ENCODE results near the gene TUBB6.

The TUBB6 gene

GRCh38 chr18:12346240-12346565, 38.2 kb downstream of the TUBB6 start:
- no peak for TF ChIP-seq CTCF (conservative IDR thresholded peaks at IDR 0.05)

GRCh38 chr18:12347895-12348294, 39.9 kb downstream of the TUBB6 start:
- no peak overlapping the region for H3K27ac ChIP-seq
- TF ChIP-seq CTCF (conservative IDR thresholded peaks at IDR 0.05): no peak

More at GRCh38 chr18:12346240-12346565, 38.2 kb downstream of the TUBB6 start:
- no peak overlapping the region for H3K27ac ChIP-seq

- H3K27ac ChIP-seq: no peak overlapping the region
- TF ChIP-seq CTCF (conservative IDR thresholded peaks at IDR 0.05): no peak
Measured at GRCh38 chr18:12352188-12352587, 44.1 kb downstream of the TUBB6 start.

- no peak for TF ChIP-seq CTCF (conservative IDR thresholded peaks at IDR 0.05)
- no peak overlapping the region for H3K27ac ChIP-seq
Measured at GRCh38 chr18:12359515-12359927, 51.5 kb downstream of the TUBB6 start.

- no peak overlapping the region for H3K27ac ChIP-seq
- no peak for TF ChIP-seq CTCF (conservative IDR thresholded peaks at IDR 0.05)
Measured at GRCh38 chr18:12361770-12362378, 53.8 kb downstream of the TUBB6 start.

GRCh38 chr18:12362473-12363174, 54.6 kb downstream of the TUBB6 start:
- H3K27ac ChIP-seq: no peak overlapping the region
- no peak for TF ChIP-seq CTCF (conservative IDR thresholded peaks at IDR 0.05)

GRCh38 chr18:12366379-12366778, 58.3 kb downstream of the TUBB6 start:
- H3K27ac ChIP-seq: no peak overlapping the region
- no peak for TF ChIP-seq CTCF (conservative IDR thresholded peaks at IDR 0.05)
